Kasumi-1 (cell line): ENCODE measurements around the gene BAG5.
A peak's percentile ranks its signal among the peaks of the same experiment; 100 is the strongest.
"Not testable (repeated sequence)": the region's sequence is repeated elsewhere in the genome, so short reads cannot be mapped to it uniquely, and the experiment has no call there.

Experiments
- DNase-seq, 2 experiments: peaks; one replicate each; lab custom pipeline; 2025; lab: John Stamatoyannopoulos, UW

BAG5 gene

DNA sequence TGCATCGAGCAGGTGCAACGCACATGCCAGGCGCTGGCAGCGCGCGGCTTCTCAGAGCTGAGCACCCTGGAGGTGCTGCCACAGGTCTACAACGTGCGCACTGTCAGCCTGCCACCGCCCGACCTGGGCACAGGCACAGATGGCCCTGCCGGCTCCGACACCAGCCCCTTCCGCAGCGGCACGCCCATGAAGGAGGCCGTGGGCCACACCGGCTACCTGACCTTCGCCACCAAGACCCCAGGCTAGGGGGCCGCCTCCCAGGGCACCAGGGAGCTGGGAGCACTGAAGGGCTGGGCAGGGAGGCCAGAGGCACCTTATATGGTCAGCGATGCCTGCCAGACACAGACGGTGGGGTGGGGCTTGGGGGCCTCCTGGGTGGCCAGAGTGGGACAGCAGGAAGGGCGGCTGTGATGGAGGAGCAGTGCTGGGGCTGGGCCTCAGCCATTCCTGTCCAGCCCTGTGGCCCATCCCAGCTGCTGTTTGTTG is 27.8 kb downstream of the BAG5 start:
- no peak for DNase-seq

DNA sequence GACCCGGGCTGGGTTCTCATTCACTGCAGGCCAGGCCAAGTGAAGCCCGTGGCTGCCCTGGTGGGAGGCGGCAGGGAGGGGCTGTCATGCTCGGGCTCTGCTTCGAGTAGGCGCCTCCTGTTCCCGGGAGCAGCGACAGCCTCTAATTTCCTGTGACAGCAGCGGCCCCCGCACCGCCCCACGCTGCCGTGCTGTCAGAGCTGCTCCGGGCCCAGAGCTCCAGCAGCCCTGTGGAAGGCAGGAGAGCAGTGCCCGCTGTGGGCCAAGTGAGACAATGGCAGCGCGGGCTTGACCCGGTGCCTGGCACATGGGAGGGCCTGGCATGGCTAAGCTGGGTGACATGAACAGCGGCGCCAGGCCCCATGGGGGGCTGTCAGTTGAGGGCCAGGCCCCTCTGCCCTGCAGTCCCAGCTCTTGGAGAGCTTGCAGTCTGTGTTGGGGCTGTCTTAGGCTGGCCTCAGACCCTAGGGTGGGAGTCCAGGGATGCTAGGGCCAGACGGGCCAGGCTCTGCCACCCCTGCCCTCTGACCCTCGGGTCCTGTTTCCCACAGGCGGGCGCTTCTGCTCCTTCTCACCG is 28.4 kb downstream of the BAG5 start:
- DNase-seq: no peak

DNA sequence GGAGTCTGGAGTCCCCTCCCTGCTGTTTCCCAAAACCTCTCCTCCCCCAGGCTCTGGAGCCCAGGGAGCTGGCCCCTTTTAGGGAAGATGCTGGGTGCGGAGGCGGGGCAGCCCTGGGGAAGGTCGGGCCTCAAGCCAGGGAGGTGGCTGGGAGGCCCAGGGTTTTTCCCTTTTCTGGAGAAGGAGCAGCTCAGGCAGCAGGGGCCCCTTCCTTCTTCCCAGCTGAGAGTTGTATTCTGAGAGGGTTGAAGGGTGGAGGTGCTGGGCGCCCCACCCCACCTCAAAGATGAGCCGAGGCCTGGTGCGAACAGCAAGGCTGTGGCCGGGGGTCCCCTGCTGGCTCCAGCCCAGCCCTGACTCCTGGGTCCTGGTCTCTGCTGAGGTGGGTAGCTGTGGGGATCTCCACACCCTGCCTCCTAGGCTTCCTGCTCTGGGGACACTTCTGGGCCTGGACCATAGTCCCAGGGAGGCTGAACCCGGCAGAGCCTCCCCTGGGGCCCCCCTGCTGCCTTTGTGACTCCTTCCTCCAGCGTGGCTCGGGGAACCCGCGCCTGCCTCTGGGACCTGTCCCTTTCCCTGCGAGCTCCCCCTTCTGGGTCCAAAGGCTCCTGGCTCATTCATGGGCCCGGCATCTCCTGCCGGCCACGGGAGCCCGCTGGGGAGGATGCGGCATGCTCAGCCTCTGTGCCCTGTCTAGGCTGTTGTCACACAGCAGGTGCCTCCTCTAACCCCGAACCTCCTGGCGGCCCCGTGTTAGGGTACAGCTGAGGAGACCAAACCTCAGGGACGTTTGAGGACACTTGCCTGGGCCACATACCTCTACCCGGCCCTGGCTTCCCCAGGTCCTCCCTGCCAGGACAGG is 29.1 kb downstream of the BAG5 start:
- peak; percentile 5 to 15 for DNase-seq

DNA sequence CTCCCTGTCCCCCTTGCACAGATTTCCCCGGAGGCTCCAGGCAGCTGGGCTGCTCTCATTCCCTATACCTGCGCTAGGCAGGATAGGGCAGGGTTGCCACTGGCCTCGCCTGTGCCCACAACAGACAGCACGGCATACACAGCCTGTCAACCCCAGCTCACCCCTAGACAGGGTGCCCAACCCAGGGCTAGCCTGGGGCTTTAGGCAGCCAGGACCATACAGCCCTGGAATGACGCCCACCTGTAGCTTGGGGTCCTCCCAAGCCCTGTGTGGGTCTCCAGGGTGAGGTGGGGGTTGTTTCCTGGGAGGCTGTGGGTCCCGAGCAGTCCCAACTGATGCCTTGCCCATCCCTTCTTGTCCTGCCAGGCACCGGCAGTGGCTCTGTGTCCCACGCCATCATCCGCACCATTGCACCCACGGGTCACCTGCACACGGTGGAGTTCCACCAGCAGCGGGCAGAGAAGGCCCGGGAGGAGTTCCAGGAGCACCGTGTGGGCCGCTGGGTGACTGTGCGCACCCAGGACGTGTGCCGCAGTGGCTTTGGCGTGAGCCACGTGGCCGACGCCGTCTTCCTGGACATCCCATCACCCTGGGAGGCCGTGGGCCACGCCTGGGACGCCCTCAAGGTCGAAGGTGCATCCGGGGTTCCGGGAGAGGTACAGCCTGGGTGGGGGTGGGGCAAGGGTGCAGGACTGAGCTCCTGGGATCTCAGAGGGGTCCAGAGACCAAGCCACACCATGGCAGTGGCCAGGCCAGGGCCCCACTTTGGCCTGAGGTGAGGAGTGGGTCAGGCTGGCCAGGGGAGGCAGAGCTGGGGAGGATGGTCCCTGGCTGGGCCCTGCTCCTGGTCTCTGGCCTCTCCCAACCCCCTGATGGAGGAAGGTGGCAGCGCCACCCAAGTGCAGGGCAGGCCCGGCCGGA is 30.0 kb downstream of the BAG5 start:
- no peak for DNase-seq

DNA sequence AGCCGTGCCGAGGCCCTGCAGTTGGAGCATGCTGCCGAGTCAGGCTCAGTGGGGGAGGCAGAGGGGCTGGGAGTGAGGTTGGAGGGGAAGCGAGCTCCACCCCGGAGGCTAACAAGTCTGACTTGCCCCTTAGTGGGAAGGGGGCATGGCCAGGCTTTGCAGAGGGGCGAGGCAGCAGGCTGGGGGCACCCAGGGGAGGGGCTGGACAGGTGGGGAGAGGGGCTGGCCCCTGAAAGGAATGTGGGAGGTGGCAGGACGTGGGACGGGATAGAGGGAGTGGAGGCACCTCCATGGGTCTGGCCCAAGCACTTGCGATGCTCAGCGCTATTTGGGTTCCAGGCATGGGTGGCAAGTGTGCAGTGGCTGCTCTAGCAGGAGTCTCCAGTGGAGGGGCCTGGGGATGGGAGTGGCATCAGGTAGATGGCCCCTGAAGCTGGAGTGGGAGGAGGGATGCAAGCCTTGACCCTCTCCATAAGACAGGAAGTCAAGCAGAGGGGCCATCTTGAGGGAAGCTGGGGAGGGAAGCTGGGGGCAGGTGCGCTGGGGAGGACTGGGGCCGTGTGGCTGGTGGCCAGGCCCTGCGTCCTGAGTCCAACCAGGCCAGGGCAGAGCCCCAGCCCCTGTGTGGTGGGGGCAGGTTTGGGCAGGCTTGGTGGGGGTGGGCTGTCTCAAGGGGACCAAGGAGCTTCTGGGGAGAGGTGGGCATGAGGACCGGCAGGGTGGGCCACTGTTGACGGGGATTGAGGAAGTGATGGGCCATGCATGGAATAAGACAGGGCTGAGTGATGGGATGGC is 30.8 kb downstream of the BAG5 start:
- DNase-seq: no peak

DNA sequence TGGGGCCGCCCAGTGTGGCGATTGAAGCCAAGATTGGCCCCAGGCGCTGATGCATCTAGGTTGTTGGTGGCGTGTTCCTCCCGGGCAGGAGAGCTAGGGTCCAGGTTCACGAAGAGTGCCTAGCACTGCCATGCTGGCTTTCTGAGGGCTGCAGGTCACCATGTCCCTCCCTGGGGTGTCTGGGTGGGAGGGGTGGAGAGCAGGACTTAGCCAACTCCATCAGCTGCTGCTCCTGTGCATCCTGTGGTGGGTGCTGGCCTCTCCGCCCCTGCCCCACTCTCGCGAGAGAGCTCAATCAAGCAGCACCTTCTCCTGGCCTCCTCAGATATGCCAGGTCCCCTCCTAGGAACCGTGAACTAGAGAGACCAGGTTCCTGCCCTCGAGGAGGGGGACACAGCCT is 31.6 kb downstream of the BAG5 start:
- no peak for DNase-seq

DNA sequence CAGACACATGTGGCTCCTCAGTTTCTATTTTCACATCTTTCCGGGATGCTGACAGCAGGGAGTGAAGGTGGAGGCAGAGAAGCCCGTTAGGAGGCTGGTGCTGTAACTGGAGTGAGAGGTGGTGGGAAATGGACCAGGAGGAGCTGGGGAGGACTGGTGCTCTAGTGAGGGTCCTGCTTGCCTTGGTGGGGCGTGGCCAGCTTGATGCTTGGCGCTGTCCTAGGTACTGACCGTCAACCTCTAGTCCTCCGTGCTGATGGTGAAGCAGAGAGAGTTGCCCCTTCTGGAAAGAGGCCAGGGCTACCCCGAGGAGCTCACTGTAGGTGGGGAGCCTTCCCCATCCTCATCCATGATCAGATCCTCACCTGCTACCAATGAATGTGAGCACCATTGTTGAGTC is 32.1 kb downstream of the BAG5 start:
- DNase-seq: peak; percentile 17 to 33

DNA sequence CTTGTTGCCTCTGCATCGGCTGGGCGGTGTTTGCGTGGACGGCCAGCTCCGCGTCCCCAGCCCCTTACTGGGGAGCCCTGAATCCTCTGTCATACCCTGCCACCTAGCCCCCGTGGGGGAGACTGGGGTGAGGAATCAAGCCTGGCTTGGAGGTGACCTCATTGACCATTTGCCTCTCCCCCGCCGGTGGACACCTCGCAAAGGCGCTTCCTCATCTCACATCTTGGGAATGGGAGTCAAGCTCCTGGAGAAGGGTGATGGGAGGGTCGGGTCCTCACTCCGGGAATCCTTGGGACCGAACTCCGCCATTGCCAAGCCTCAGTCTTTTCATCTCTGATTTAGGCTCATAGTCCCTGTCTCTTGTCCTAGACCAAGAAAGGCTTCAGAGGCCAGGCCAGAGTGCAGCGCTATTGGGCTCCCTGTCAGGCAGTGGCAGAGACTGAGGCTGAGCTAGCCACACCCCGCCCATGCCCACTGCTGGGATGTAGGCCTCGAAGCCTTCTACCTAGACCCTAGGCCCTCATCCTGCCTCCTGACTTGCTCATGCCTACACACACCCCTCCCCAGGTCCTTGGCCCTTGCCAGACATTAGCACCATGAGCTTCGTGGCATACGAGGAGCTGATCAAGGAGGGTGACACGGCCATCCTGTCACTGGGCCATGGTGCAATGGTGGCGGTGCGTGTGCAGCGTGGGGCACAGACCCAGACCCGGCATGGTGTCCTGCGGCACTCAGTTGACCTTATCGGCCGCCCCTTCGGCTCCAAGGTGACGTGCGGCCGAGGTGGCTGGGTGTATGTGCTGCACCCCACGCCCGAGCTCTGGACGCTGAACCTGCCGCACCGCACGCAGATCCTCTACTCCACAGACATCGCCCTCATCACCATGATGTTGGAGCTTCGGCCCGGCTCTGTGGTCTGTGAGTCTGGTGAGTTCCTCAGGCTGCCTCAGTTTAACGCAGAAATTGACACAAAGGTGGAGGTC is 32.8 kb downstream of the BAG5 start:
- DNase-seq: no peak

DNA sequence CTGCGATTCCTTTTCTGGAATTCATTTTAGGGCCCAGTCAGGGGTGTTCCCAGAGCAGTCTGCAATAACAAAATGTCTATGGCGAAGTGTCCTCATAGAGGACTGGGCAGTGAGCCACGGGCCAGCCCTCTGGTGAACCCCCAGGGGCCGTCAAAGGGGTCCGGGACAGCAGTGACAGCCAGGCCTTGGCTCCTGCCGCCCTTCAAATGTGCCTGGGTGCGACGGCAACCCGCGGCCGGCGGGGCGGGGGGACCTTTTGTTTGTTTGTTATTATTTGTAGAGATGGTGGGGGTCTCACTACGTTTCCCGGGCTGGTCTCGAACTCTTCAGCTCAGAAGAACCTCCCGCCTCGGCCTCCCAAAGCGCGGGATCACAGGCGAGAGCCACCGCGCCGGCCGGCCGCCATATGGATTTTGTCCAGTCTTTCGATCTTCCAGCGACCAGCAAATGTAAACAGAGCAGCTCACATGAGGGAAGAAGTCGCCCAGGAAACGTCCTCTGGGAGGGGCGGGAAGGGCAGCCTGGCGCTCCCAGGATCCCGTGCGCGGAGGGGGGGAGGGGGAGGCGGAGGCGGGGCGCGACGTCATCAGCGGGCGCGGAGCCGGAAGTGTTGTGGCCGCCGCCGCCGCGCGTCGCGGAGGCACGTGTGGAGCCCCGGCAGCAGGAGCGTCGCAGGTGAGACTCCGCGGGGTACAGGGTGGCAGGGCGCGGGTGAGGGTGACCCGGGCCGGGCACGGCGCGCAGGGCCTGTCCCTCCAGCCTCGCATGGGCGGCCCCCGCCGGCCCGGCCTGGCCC is 33.7 kb downstream of the BAG5 start, which contains the start of gene TRMT61A:
TRMT61A (plus strand) TSS at position 610 of the 796 bp plus-strand sequence. CDS start 783 bp downstream, outside the sequence.
- peak; percentile 72 to 79 for DNase-seq

DNA sequence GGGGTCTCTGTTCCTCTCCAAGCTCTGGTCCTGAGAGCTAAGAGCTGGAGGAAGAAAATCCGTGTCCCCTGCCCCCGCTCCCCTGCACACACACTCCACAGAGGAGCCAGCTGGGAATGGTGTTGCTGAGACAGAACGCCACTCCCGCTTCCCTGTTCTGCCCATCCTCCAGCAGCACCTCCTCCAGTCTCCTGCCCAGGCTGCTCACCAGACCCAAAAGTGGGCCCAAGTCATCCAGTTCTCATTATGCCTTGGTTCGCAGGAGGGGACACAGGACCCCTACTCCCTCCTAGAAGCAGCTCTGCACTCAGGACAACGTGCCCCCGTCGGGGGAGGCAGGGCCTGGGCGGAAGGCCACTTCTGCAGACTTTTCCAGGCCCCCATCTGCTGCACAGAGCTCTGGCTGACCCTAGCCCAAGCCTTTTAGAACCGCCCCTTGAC is 34.3 kb downstream of the BAG5 start:
- DNase-seq: no peak

DNA sequence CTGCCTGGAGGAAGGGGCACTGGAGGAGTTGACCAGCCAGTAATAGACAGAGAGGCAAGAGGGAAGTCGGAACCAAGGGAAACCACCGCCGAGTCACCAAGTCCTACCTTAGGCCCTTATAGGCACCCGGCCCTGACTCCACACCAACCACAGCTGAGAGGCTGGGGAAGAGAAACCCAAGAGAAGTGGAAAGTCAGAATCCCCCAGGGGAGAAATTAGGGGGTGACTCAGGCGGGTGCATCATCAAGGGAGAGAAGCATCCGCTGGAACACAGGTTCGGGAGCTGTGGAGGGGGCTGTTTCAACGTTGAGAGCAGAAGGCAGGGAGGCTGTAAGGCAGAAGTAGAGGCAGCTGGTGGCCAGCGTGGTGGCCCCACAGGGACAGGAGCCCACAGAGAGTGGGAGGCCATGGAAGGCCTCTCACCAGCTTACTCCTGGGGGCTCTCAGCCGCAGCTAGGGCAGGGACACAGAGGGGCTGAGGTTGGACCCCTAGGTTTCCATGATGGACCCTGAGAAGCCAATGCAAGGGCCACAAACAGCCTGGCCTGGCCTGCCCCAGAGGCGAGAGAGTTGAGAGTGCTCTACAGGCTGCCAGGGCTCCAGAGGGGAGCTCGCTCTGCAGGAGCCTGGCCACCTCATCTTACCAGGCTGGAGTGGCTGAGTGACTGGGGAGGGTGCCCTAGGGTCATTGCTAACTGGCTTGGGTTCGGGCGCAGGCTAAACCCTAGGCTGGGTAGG is 34.9 kb downstream of the BAG5 start:
- DNase-seq: no peak

DNA sequence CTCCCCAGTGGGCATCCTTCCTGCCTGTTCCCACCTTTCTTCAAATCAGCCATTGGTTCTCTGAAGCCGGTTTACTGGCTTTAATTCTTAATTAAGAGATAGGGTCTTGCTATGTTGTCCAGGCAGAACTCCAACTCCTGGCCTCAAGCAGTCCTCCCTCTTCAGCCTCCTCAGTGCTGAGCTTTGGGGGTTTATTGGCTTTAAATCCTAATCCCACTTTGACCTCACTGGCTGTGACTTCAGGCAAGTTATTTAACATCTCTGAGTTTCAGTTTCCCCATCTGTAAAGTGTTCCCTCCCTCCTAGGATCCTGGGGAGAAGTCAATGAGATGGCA is 35.6 kb downstream of the BAG5 start:
- DNase-seq: no peak

DNA sequence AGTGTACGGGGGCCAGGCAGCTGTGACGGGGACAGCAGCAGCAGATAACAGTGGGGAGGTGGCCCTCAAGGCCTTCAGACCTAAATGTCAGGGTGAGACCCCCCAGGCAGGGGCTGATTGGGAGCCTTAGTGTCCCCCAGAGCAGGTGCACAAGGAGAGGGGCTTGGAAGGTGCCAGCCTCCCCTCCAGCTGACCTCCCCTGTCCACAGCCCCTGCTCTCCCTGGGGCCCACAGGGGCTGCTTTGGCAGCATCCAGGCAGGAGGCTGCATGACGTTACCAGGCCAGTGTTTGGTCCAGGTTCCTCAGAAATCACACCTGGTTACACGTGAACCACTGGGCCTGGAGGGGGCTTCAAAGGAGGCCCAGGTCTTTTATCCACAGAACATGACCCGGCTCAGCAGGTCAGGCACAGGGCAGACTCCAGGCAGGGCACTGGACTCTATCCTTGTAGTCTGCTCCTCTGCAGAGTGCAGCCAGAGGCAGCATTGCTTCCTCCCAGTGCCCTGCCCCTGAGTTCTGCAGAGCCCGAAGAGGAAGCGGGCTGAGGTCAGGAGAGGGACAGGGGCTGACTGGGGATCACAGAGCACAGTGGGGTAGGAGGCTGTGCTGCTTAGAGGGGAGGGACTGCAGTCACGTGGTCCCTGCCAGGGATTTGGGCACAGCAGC is 36.1 kb downstream of the BAG5 start:
- DNase-seq: peak; percentile 68 to 78

DNA sequence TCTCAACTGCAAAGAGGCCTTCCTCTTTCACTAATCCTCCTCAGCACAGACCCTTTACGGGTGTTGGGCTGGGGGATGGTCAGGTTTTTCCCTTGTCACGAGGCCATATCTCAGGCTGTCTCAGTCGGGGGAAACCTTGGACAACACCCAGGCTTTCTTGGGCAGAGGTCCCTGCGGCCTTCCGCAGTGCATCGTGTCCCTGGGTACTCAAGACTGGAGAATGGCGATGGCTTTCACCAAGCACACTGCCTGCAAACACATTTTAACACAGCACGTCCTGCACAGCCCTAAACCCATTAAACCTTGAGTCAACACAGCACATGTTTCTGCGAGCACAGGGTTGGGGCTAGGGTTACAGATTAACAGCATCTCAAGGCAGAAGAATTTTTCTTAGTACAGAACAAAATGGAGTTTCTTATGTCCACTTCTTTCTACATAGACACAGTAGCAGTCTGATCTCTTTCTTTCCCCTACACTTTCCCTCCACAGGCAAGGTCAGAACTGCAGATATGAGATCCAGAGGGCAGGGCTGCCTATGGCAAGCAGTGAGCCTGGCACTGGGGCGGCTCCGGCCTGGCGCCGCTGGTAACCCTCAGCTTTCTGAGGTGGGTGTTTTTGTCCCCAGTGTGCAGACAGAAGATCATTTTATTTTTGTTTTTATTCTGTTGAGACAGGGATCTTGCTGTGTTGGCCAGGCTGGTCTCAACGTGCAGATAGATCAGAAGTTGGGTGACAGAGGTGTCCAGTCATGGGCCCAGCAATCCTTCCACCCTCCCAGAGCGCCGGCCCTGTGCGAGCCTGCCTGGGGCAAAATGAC is 36.8 kb downstream of the BAG5 start:
- not testable (repeated sequence) for DNase-seq

DNA sequence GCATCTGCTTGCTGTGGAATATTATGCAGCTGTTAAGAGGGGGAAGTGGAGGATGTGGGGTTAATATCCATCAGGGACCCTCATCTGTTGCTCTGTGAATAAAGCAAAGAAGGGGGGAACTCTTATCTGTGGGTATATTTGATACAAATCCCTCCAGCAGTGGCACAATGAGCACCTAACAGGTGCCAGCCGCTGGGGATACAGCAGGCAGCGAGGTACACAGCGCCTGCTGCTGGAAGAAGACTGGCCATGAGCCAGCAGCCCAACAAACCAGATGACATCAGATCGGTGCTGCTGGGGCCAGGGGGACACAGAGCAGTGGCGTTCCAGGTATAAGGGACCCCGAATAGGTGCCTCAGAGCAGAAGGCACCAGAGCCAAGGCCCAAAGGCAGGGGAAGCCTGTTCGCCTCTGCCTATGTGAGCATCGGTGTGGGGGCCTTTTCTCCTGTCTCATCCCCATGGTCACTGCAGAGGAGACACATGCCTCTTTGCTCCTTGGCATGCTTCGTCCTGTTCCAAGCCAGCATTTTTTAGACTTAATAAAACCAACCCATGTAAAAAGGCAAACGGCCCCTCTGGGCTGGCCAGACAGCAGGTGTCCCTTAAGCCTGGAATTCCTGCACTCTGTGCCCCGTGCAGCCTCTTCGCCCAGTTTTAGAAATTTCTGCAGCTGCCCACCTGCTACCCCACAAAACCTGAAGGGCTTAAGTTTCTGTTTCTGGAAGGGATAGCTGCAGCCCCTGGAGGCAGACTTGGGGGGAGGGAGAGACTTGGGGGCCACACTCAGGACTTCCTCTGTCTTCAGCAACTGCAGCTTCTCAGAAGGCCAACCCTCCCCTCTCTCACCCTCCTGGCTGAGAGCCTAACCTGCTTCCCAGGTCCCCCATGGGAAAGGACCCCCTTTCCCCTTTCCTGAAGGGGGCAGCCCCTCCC is 38.2 kb downstream of the BAG5 start:
- no peak for DNase-seq

DNA sequence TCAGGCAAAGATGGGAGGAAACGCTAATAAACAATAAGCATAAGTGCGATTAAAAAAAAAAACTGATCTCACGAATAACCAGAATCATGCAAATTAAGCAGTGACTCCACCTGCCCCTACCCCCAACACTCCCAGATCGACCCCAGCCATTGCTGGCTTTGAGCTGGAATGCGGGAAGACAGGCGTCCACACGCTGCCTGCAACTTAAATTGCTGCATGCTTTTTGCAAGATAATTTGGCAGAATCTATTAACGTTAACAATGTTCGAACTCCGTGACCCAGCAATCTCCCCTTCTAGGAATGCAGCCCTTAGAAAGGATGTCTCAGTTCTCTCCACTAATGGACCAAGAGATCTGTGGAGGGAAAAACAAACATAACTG is 38.9 kb downstream of the BAG5 start:
- no peak for DNase-seq
